ENCODE measurements around the gene ARHGAP11A. TPM values are rescaled to one million over a fixed set of nuclear protein-coding genes. Genes with fewer than 3 reads are reported as not detected.

Gene ARHGAP11A
- total and polyA plus RNA-seq, 4 donors, result 0.42 to 20.6 (median 0.98) TPM

- TF ChIP-seq NR2F2 (IDR thresholded peaks at IDR 0.05), result no peak
- TF ChIP-seq CTCF (IDR thresholded peaks at IDR 0.05; ENCODE audit: low read depth, low read length, missing input control), result no peak
- TF ChIP-seq HNF4A (conservative IDR thresholded peaks at IDR 0.05), result no peak
- no peak for TF ChIP-seq FOXA2 (IDR thresholded peaks at IDR 0.05)
- TF ChIP-seq ATF3 (IDR thresholded peaks at IDR 0.05), result no peak
- no peak for TF ChIP-seq TAF1 (conservative IDR thresholded peaks at IDR 0.05)
- TF ChIP-seq MAX (IDR thresholded peaks at IDR 0.05), result no peak
- TF ChIP-seq GABPA (IDR thresholded peaks at IDR 0.05 in 1 of 2, conservative IDR thresholded peaks at IDR 0.05 in 1 of 2), result no peak
- TF ChIP-seq SP1 (IDR thresholded peaks at IDR 0.05), result no peak
- no peak for TF ChIP-seq REST (IDR thresholded peaks at IDR 0.05)
- no peak for TF ChIP-seq RAD21 (IDR thresholded peaks at IDR 0.05)
- no peak for TF ChIP-seq EGR1 (IDR thresholded peaks at IDR 0.05; ENCODE audit: low read depth in 2 of 2)
- TF ChIP-seq ZBTB33 (IDR thresholded peaks at IDR 0.05), result no peak
- no peak for TF ChIP-seq FOXA1 (IDR thresholded peaks at IDR 0.05)
- TF ChIP-seq RXRA (IDR thresholded peaks at IDR 0.05), result no peak
- no peak for TF ChIP-seq JUND (IDR thresholded peaks at IDR 0.05)
- TF ChIP-seq YY1 (IDR thresholded peaks at IDR 0.05), result no peak
- TF ChIP-seq HNF4G (IDR thresholded peaks at IDR 0.05), result no peak
- WGBS, result 95% methylated on average over 9 of the region's 9 CpGs
Observed at GRCh38 chr15:32656496-32656895, 41.2 kb downstream of the ARHGAP11A start.

More at GRCh38 chr15:32656496-32656895, 41.2 kb downstream of the ARHGAP11A start:
- Histone ChIP-seq H3K9me3 (ENCODE audit: control insufficient read depth in 4 of 4, low read length in 3 of 4) (no peaks in the 10 kb centered on the region), H3K9ac (ENCODE audit: low read depth in 1 of 2, low read length in 2 of 2) (no peak overlapping the region), H3K36me3 (ENCODE audit: control insufficient read depth in 4 of 4, insufficient read depth in 3 of 4, low read depth in 1 of 4, low read length in 3 of 4) (no peaks in the 10 kb centered on the region), H3K4me1 (ENCODE audit: control insufficient read depth in 4 of 4, insufficient read depth in 4 of 4, low read length in 3 of 4) (peaks cover 0 to 6% (median 0%) of the 10 kb centered on the region in 4 donors), H3K4me3 (ENCODE audit: low read depth in 1 of 3, low read length in 3 of 3) (no peak overlapping the region), H3K27me3 (ENCODE audit: control insufficient read depth in 4 of 4, insufficient read depth in 4 of 4, low read length in 3 of 4) (no peaks in the 10 kb centered on the region), H3K27ac (ENCODE audit: low read depth in 1 of 2, low read length in 2 of 2) (no peak overlapping the region)
- DNase-seq (ENCODE audit: low spot score), result no peak
